ENCODE results near the gene NF1. TPM values are rescaled to one million over a fixed set of nuclear protein-coding genes. Genes with fewer than 3 reads are reported as not detected.

The NF1 gene
- total and polyA plus RNA-seq, 2 of the 13 experiments (the other 11 are each of a cell fraction or from before 2014, with no cell fraction given) = 21.5 to 26.5 TPM

DNA sequence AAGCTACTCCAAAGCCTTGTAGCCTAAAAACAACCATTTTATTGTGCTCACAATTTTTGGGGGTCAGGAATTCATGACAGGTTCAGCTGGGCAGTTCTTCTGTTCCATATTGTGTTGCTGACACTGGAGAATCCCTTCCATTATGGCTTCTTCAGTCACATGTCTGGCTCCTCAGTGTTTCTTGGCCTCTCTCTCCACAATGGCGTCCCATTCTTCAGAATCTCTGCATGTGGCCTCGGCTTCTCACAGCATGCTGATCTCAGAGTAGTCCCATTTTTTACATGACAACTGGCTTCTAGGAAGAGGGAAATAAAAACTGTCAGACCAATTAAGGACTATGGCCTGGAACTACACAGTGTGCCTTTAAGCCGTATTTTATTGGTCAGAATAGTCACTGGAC is 49.7 kb downstream of the NF1 start (continued):
- no peak for TF ChIP-seq XRCC5 (optimal IDR thresholded peaks at IDR 0.05; ENCODE audit: low read length)
- TF ChIP-seq, protein P1, sequence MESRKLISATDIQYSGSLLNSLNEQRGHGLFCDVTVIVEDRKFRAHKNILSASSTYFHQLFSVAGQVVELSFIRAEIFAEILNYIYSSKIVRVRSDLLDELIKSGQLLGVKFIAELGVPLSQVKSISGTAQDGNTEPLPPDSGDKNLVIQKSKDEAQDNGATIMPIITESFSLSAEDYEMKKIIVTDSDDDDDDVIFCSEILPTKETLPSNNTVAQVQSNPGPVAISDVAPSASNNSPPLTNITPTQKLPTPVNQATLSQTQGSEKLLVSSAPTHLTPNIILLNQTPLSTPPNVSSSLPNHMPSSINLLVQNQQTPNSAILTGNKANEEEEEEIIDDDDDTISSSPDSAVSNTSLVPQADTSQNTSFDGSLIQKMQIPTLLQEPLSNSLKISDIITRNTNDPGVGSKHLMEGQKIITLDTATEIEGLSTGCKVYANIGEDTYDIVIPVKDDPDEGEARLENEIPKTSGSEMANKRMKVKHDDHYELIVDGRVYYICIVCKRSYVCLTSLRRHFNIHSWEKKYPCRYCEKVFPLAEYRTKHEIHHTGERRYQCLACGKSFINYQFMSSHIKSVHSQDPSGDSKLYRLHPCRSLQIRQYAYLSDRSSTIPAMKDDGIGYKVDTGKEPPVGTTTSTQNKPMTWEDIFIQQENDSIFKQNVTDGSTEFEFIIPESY (CRISPR knock-in tag; IDR thresholded peaks at IDR 0.05) = no peak

DNA sequence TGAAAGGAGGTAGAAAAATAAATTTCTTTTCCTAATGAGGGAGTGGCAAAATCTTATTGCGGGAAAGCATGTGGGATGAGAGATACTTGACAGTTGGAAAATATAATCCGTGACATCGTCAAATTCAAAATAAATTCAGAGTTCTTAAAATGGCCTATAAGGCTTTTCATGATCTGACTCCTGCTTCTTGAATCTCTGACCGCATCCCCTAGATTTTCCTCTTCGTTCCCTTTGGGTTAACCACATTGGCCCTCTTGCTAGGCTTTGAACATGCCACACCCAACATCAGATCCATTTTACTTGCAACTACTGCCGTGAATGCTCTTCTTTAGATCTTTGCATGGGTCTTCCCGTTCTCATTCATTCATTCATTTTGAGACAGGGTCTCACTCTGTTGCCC is 50.1 kb downstream of the NF1 start:
- ATAC-seq (no peak), DNase-seq (ENCODE audit: low spot score) (no peak), FAIRE-seq (no peak)
- no TSS peak for BruUV-seq (replicated peaks)
- no peak overlapping the region for H3K27ac ChIP-seq (ENCODE audit: extremely low read length, insufficient read depth, low read length)
- peaks cover 13% of the 10 kb centered on the region for H3K79me2 ChIP-seq (ENCODE audit: insufficient read depth, low read length)
- H4K20me1 ChIP-seq (ENCODE audit: insufficient read depth, low read length) = 0 out of 2 replicates have a peak, but pooled peaks cover 3% of the 10 kb centered on the region
- H3K4me3 ChIP-seq (replicated peaks in 1 of 3; ENCODE audit: insufficient read depth in 1 of 3, low read depth in 2 of 3, low read length in 3 of 3) = no peak overlapping the region
- H3K9me3 ChIP-seq (ENCODE audit: low read length) = no peaks in the 10 kb centered on the region
- 84% methylated on average over 7 of the region's 7 CpGs for WGBS (ENCODE audit: low lambda C conversion rate)
- H3K27me3 ChIP-seq (ENCODE audit: control insufficient read depth in 1 of 2, insufficient read depth in 2 of 2, low read length in 2 of 2) = no peaks in the 10 kb centered on the region
- H3K4me2 ChIP-seq (ENCODE audit: low read depth, low read length) = no peak overlapping the region
- POLR2A ChIA-PET = no interaction called here
- intact Hi-C loops (cut with micrococcal nuclease; ENCODE audit: unreplicated experiment) = no loop called here
- in situ Hi-C loops (cut with HindIII; ENCODE audit: extremely low pct_ligation_motif_present, low pct_unique_long_range_greater_than_20kb) = no loop called here
- peaks cover 30% of the 10 kb centered on the region for H3K4me1 ChIP-seq (ENCODE audit: insufficient read depth, low read length)
- H3K36me3 ChIP-seq (replicated peaks in 1 of 2; ENCODE audit: control insufficient read depth in 1 of 2, insufficient read depth in 2 of 2, low read length in 2 of 2) = peaks cover 2 to 12% of the 10 kb centered on the region in 2 experiments; a peak in 2 of 5 replicates
- H3K9ac ChIP-seq (ENCODE audit: insufficient read depth, low read depth, low read length) = no peak overlapping the region
- no peak overlapping the region for H2AFZ ChIP-seq (ENCODE audit: low read length)
- CTCF ChIA-PET (ENCODE audit: low intra/inter-chr PET ratio, low total read pairs) = no interaction called here
- TF ChIP-seq KLF16 (CRISPR knock-in tag; IDR thresholded peaks at IDR 0.05) = no peak
- TF ChIP-seq, protein P2, sequence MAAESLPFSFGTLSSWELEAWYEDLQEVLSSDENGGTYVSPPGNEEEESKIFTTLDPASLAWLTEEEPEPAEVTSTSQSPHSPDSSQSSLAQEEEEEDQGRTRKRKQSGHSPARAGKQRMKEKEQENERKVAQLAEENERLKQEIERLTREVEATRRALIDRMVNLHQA (CRISPR knock-in tag; IDR thresholded peaks at IDR 0.05) = no peak
- TF ChIP-seq, protein P3, sequence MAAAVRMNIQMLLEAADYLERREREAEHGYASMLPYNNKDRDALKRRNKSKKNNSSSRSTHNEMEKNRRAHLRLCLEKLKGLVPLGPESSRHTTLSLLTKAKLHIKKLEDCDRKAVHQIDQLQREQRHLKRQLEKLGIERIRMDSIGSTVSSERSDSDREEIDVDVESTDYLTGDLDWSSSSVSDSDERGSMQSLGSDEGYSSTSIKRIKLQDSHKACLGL (CRISPR knock-in tag; IDR thresholded peaks at IDR 0.05) = no peak
- TF ChIP-seq, protein P4, sequence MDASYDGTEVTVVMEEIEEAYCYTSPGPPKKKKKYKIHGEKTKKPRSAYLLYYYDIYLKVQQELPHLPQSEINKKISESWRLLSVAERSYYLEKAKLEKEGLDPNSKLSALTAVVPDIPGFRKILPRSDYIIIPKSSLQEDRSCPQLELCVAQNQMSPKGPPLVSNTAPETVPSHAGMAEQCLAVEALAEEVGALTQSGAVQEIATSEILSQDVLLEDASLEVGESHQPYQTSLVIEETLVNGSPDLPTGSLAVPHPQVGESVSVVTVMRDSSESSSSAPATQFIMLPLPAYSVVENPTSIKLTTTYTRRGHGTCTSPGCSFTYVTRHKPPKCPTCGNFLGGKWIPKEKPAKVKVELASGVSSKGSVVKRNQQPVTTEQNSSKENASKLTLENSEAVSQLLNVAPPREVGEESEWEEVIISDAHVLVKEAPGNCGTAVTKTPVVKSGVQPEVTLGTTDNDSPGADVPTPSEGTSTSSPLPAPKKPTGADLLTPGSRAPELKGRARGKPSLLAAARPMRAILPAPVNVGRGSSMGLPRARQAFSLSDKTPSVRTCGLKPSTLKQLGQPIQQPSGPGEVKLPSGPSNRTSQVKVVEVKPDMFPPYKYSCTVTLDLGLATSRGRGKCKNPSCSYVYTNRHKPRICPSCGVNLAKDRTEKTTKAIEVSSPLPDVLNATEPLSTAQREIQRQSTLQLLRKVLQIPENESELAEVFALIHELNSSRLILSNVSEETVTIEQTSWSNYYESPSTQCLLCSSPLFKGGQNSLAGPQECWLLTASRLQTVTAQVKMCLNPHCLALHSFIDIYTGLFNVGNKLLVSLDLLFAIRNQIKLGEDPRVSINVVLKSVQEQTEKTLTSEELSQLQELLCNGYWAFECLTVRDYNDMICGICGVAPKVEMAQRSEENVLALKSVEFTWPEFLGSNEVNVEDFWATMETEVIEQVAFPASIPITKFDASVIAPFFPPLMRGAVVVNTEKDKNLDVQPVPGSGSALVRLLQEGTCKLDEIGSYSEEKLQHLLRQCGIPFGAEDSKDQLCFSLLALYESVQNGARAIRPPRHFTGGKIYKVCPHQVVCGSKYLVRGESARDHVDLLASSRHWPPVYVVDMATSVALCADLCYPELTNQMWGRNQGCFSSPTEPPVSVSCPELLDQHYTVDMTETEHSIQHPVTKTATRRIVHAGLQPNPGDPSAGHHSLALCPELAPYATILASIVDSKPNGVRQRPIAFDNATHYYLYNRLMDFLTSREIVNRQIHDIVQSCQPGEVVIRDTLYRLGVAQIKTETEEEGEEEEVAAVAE (CRISPR knock-in tag; IDR thresholded peaks at IDR 0.05; ENCODE audit: borderline replicate concordance) = no peak
- TF ChIP-seq, protein P5, sequence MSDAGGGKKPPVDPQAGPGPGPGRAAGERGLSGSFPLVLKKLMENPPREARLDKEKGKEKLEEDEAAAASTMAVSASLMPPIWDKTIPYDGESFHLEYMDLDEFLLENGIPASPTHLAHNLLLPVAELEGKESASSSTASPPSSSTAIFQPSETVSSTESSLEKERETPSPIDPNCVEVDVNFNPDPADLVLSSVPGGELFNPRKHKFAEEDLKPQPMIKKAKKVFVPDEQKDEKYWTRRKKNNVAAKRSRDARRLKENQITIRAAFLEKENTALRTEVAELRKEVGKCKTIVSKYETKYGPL (CRISPR knock-in tag; IDR thresholded peaks at IDR 0.05) = no peak
- TF ChIP-seq MYPOP (CRISPR knock-in tag; IDR thresholded peaks at IDR 0.05) = no peak
- no peak for TF ChIP-seq JDP2 (CRISPR knock-in tag; IDR thresholded peaks at IDR 0.05; ENCODE audit: borderline replicate concordance)
- TF ChIP-seq ZBTB7B (CRISPR knock-in tag; IDR thresholded peaks at IDR 0.05) = no peak
